ENCODE measurements around the gene NAV3.

GRCh38 chr12:78185651-78186050 is 355.0 kb downstream of the NAV3 start:
- no peak for TF ChIP-seq CTCF (conservative IDR thresholded peaks at IDR 0.05; ENCODE audit: low read length)
- no peak for TF ChIP-seq EZH2phosphoT487 (IDR thresholded peaks at IDR 0.05; ENCODE audit: borderline replicate concordance)
